ENCODE measurements around the gene PCDH9.

Gene PCDH9

GRCh38 chr13:66556306-66556705 lies 673.8 kb downstream of the PCDH9 start:
- no peak for DNase-seq

- no peak for DNase-seq
These were observed 676.7 kb downstream of the PCDH9 start for GRCh38 chr13:66553391-66553790.

- no peak for DNase-seq
These were observed 679.0 kb downstream of the PCDH9 start for GRCh38 chr13:66551128-66551527.

GRCh38 chr13:66547685-66548084 lies 682.5 kb downstream of the PCDH9 start:
- DNase-seq, result no peak

GRCh38 chr13:66546534-66547379 lies 683.4 kb downstream of the PCDH9 start:
- DNase-seq, result no peak

- DNase-seq, result no peak
These were observed 686.4 kb downstream of the PCDH9 start for GRCh38 chr13:66543780-66544179.

- no peak for DNase-seq
These were observed 692.7 kb downstream of the PCDH9 start for GRCh38 chr13:66537417-66537816.

GRCh38 chr13:66536746-66537145 lies 693.4 kb downstream of the PCDH9 start:
- no peak for DNase-seq

GRCh38 chr13:66534561-66534960 lies 695.6 kb downstream of the PCDH9 start:
- DNase-seq, result no peak

GRCh38 chr13:66532845-66533244 lies 697.3 kb downstream of the PCDH9 start:
- no peak for DNase-seq

- DNase-seq, result no peak
These were observed 698.0 kb downstream of the PCDH9 start for GRCh38 chr13:66532146-66532545.

GRCh38 chr13:66530686-66531085 lies 699.5 kb downstream of the PCDH9 start:
- DNase-seq, result no peak

- DNase-seq, result no peak
These were observed 700.0 kb downstream of the PCDH9 start for GRCh38 chr13:66530158-66530557.

GRCh38 chr13:66528944-66529576 lies 701.1 kb downstream of the PCDH9 start:
- DNase-seq, result no peak

GRCh38 chr13:66528180-66528579 lies 702.0 kb downstream of the PCDH9 start:
- DNase-seq, result no peak

- DNase-seq, result no peak
These were observed 709.4 kb downstream of the PCDH9 start for GRCh38 chr13:66520511-66521355.

- no peak for DNase-seq
These were observed 710.9 kb downstream of the PCDH9 start for GRCh38 chr13:66519259-66519658.

- no peak for DNase-seq
These were observed 712.1 kb downstream of the PCDH9 start for GRCh38 chr13:66518068-66518467.

GRCh38 chr13:66513728-66514127 lies 716.4 kb downstream of the PCDH9 start:
- DNase-seq, result no peak

- no peak for DNase-seq
These were observed 721.0 kb downstream of the PCDH9 start for GRCh38 chr13:66509175-66509574.

GRCh38 chr13:66508153-66508909 lies 721.8 kb downstream of the PCDH9 start:
- DNase-seq, result no peak

GRCh38 chr13:66506979-66507378 lies 723.2 kb downstream of the PCDH9 start:
- DNase-seq, result no peak
